ENCODE data around the gene KAZN. TPM values are rescaled to one million over a fixed set of nuclear protein-coding genes. Genes with fewer than 3 reads are reported as not detected.

Gene KAZN
- total RNA-seq, 2 donors from 2014 or later = 0.46 to 0.58 TPM

DNA sequence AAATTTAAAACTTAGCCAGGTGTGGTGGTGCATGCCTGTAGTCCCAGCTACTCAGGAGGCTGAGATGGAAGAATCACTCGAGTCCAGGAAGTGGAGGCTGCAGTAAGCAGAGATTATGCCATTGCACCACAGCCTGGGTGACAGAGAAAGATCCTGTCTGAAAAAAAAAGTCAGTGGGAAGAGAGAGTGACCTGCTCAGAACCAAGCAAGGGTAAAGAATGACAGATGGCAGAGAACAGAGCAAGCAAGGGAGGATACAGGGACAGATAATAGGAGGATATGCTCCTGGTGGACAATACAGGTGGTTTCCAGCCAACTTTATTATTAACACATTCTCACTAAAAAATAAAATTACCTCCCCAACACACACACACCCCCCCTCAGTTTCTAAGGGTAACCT, 550.5 kb downstream of the KAZN start:
- H3K36me3 Mint-ChIP-seq (ENCODE audit: insufficient read depth in 2 of 2) = no peaks in the 10 kb centered on the region
- H3K27me3 Mint-ChIP-seq (ENCODE audit: low read depth) = peaks cover 78% of the 10 kb centered on the region
- H3K9me3 Mint-ChIP-seq = no peaks in the 10 kb centered on the region
- DNase-seq (no peak), ATAC-seq (replicated peaks in 1 of 2) (no peak)
- no peak overlapping the region for H3K27ac Mint-ChIP-seq
- no peak overlapping the region for H3K4me3 Mint-ChIP-seq
- H3K4me1 Mint-ChIP-seq (ENCODE audit: low read depth) = no peaks in the 10 kb centered on the region

DNA sequence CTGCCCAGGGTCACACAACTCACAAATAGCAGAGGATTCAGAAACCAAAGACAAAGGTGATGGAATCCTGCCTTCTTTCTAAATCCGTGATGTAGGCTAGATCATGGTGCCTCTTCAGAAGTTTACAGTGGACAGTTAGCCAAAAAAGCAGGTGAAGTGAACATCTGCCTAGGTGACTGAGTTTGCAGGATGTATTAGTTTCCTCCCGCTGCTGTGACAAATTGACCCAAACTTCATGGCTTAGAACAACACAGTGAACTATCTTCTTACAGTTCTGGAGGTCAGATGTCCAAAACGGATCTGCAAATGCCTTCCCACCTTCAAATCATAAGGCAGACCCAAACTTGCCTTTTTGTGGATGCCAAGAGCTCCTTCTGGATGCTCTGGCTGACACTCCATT, 551.9 kb downstream of the KAZN start:
- Mint-ChIP-seq H3K4me1 (ENCODE audit: low read depth) (peaks cover 3% of the 10 kb centered on the region), H3K27ac (no peak overlapping the region), H3K36me3 (ENCODE audit: insufficient read depth in 2 of 2) (no peaks in the 10 kb centered on the region), H3K4me3 (no peak overlapping the region), H3K9me3 (no peaks in the 10 kb centered on the region), H3K27me3 (ENCODE audit: low read depth) (peaks cover 79% of the 10 kb centered on the region)
- DNase-seq = no peak
- no peak for ATAC-seq (replicated peaks in 1 of 2)

DNA sequence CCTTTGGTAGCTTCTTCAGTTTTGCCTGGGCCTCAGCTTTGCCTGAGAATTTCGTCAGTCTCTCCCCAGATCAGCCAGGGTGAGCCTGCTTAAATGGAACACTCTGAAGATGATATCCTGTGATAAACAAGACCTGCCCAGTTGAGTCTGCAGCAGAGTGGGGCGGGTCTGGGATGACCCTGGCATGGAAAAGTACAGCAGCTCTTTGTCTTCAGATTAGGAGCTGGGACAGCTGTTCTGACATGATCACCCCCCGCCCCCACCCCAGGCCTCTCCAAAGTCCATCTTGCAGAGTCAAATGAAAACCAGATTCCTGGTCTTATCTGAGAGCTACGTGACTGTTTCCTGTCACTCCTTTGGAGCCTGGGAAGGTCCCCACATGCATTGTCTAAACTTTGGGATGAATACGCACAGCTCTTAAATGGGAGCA, 552.9 kb downstream of the KAZN start:
- no peak overlapping the region for H3K4me3 Mint-ChIP-seq
- peaks cover 78% of the 10 kb centered on the region for H3K27me3 Mint-ChIP-seq (ENCODE audit: low read depth)
- no peaks in the 10 kb centered on the region for H3K36me3 Mint-ChIP-seq (ENCODE audit: insufficient read depth in 2 of 2)
- DNase-seq (no peak), ATAC-seq (replicated peaks in 1 of 2) (no peak)
- no peak overlapping the region for H3K27ac Mint-ChIP-seq
- no peaks in the 10 kb centered on the region for H3K9me3 Mint-ChIP-seq
- peaks cover 13% of the 10 kb centered on the region for H3K4me1 Mint-ChIP-seq (ENCODE audit: low read depth)

DNA sequence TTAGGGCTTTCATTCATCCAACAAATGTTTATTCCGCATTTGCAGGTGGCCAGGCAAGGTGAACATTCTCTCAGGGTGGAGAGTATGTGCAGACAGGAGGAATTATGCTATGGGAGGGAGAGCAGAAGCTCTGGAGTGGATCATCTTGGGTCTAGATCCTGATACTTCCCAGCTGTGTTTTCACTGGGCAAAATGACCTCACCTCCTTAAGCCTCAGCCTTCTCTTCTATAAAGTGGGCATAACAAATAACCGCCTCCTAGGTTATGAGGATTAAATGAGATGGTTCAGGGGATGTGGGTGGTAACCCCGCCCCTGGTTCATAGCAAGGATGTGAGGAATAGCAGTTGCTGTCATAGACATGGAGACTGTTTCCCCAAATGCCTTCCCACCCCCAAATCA, 553.4 kb downstream of the KAZN start:
- no peaks in the 10 kb centered on the region for H3K9me3 Mint-ChIP-seq
- H3K4me1 Mint-ChIP-seq (ENCODE audit: low read depth) = peaks cover 15% of the 10 kb centered on the region
- H3K4me3 Mint-ChIP-seq = peak overlapping the region in 1 of 2 donors; percentile 68
- ATAC-seq (replicated peaks in 1 of 2) (no peak), DNase-seq (no peak)
- H3K36me3 Mint-ChIP-seq (ENCODE audit: insufficient read depth in 2 of 2) = no peaks in the 10 kb centered on the region
- H3K27me3 Mint-ChIP-seq (ENCODE audit: low read depth) = peaks cover 74% of the 10 kb centered on the region
- H3K27ac Mint-ChIP-seq = no peak overlapping the region

DNA sequence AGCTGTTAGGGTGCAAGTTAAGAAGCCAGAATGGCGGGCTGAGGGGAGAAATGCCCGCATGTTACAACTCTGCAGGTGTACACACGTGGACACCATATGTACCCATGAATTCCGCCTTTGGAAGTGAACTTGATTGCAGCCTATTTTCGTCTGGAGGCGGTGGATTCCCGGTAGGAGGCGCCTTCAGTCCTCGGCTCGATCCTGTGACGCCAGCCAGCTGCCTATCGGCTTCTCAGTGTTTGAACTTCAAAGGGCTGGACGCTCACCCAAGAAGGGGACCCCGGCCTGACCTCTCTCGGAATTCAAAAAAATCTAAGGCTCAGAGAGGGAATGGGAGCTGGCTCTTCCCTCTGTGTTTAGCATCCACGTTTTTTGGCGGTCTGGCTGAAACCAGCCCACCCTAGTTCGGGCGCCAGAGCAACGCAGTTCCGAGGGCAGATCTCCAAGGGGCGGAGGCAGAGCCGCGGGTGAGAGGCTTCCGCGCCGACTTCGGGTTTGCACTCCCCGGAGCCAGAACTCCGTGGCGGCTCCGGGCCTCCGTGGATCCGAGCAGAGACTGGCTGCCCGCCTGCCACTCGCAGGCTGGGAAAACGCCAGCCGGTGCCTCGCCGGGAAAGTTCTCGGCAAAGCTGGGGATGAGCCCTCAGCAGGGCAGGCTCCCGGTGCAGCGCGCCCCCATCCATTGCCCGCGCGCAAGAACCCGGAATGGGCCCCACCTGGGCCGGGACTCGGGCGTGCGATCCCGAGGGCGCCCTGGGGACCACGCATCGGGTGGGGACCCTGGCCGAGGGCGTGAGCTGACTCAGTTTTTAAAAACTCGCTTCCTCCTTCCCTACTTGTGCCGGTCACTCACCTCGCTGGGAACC, 554.1 kb downstream of the KAZN start:
- H3K4me3 Mint-ChIP-seq = peak overlapping the region; percentile 58 to 68
- ATAC-seq (replicated peaks in 1 of 2) (no peak), DNase-seq (peak in 1 of 2 donors; percentile 9)
- H3K27ac Mint-ChIP-seq = no peak overlapping the region
- H3K9me3 Mint-ChIP-seq = no peaks in the 10 kb centered on the region
- no peaks in the 10 kb centered on the region for H3K36me3 Mint-ChIP-seq (ENCODE audit: insufficient read depth in 2 of 2)
- peaks cover 70% of the 10 kb centered on the region for H3K27me3 Mint-ChIP-seq (ENCODE audit: low read depth)
- peaks cover 15% of the 10 kb centered on the region for H3K4me1 Mint-ChIP-seq (ENCODE audit: low read depth)

DNA sequence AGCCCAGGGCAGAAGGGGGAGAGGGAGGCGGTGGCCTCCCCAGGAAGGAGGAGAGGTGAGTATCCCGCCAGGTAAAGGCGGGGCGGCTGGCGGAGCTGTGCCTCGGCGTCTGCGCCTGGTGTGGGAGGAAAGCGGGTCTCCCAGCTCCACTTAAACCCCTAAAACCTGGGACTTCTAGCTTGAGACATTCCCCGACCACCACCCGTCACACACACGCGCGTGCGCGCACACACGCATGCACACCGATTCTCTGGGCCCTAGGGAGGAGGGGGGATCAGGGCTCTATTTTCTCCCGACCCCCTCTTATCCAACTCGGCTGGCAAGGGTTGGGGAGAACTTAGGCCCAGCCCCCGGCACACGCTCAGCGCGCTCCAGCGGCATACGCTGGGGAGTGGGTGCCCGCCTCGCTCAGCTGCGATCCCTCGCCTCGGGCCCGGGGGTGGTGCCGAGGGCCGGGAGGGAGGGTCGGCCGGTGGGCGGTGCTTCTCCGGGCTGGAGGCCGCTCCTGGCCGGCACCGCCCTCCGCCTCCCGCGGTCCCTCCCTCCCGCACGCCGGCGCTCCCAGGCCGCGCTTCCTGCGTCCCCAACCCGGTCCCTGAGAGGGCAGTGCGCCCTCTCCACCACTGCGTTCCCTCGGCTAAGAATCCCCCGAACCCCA, 554.8 kb downstream of the KAZN start, which contains the start of gene TMEM51:
TSS of gene TMEM51 (plus strand) at position 564 of the 658 bp plus-strand sequence. CDS start 61,341 bp downstream, outside the sequence.
- no peaks in the 10 kb centered on the region for H3K9me3 Mint-ChIP-seq
- DNase-seq = no peak
- H3K4me3 Mint-ChIP-seq = peak within 1 kb of the TSS; percentile 58 to 68

DNA sequence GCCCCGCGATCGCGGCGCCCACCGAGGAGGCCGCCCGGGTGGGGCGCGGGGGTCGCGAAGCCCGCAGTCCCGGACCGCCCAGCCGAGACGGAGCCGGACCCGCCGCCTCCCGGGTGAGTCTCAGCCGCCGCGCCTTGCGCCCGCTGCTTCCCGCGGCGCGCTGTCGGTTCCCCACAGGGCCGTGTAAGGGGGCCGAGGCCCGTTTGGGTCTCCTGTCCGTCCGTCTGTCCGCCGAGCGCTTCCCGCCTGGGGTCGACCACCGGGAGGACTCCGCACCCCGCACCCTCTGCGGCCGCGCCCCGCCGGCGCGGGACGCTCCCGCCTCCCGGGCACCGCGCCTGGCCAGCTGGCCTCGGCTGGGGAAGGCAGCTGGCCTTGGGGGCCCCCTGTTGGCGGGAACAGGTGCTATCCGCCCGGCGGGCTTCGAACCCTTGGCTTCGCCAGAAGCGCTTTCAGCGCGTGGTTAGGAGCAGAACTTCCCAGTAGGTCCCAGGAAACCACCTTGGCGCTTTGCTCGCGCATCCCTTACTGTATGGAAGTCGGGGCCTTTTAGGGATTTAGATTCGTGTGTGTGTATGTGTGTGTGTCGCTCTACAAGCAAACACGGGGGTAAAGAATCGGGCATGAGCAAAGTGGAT, 555.5 kb downstream of the KAZN start:
- DNase-seq (peak; percentile 47 to 57), ATAC-seq (replicated peaks in 1 of 2) (peak; percentile 51 to 61)
- Mint-ChIP-seq H3K27ac (no peak overlapping the region), H3K27me3 (ENCODE audit: low read depth) (peaks cover 62% of the 10 kb centered on the region), H3K4me1 (ENCODE audit: low read depth) (peaks cover 15% of the 10 kb centered on the region), H3K36me3 (ENCODE audit: insufficient read depth in 2 of 2) (no peaks in the 10 kb centered on the region), H3K4me3 (peak overlapping the region; percentile 47 to 63), H3K9me3 (no peaks in the 10 kb centered on the region)

More for the DNA sequence above, 554.8 kb downstream of the KAZN start, which contains the start of gene TMEM51:
- peak; percentile 40 to 42 for ATAC-seq (replicated peaks in 1 of 2)
- Mint-ChIP-seq H3K4me1 (ENCODE audit: low read depth) (peaks cover 15% of the 10 kb centered on the region), H3K27ac (no peak within 1 kb of the TSS), H3K27me3 (ENCODE audit: low read depth) (peaks cover 68% of the 10 kb centered on the region), H3K36me3 (ENCODE audit: insufficient read depth in 2 of 2) (no peaks in the 10 kb centered on the region)

DNA sequence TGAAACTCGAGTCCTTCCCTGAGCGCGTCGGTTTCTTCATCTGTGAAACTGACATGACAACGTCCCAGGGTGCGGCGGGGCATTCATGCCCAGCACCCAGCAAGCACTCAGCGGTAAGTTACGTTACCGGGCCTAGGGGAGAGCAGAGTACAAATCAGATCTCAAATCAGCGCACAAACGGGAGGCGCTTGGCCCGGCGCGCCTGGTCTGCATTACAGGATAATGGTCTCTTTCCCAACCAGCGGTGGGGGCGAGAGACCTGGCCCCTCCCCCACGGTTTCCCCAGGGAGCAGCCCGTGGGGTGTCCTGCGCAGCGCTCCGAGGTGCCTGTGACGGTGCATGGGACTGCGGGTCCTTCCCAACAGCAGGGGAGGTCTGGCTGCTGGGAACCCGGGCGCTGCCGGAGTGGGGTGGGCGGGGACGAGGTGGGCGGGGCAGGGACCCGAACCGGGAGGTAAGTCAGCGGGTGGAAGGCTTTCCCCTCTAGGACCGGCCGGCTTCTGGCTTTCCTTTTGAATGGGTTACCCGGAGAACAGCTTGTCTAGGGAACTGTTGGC, 556.1 kb downstream of the KAZN start:
- Mint-ChIP-seq H3K27ac (no peak overlapping the region), H3K4me3 (peak overlapping the region; percentile 47 to 63), H3K36me3 (ENCODE audit: insufficient read depth in 2 of 2) (no peaks in the 10 kb centered on the region), H3K27me3 (ENCODE audit: low read depth) (peaks cover 57% of the 10 kb centered on the region), H3K4me1 (ENCODE audit: low read depth) (peaks cover 15% of the 10 kb centered on the region), H3K9me3 (no peaks in the 10 kb centered on the region)
- peak in 1 of 2 donors; percentile 12 for ATAC-seq (replicated peaks in 1 of 2)
- DNase-seq = no peak

DNA sequence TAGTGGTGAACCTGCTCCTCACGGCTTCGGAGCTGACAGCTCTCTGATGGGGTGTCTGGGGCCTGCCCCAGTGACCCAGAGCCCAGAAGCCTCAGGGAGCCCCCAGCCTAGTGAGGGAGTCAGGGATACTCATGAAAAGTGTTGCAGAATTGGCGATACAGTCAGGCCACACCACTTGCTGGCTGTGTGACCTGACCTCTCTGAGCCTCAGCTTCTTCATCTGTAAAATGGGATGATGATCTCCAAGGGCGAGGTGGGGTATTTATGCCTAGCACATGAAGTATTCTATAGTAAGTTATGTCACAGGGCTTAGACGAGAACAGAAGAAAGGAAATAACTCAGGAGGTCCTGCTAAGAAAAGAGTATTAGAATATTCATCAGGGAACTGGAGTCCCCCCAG, 556.7 kb downstream of the KAZN start:
- ATAC-seq (replicated peaks in 1 of 2) (no peak), DNase-seq (no peak)
- Mint-ChIP-seq H3K4me1 (ENCODE audit: low read depth) (peaks cover 15% of the 10 kb centered on the region), H3K4me3 (no peak overlapping the region), H3K36me3 (ENCODE audit: insufficient read depth in 2 of 2) (no peaks in the 10 kb centered on the region), H3K27ac (no peak overlapping the region), H3K9me3 (no peaks in the 10 kb centered on the region), H3K27me3 (ENCODE audit: low read depth) (peaks cover 53% of the 10 kb centered on the region)

DNA sequence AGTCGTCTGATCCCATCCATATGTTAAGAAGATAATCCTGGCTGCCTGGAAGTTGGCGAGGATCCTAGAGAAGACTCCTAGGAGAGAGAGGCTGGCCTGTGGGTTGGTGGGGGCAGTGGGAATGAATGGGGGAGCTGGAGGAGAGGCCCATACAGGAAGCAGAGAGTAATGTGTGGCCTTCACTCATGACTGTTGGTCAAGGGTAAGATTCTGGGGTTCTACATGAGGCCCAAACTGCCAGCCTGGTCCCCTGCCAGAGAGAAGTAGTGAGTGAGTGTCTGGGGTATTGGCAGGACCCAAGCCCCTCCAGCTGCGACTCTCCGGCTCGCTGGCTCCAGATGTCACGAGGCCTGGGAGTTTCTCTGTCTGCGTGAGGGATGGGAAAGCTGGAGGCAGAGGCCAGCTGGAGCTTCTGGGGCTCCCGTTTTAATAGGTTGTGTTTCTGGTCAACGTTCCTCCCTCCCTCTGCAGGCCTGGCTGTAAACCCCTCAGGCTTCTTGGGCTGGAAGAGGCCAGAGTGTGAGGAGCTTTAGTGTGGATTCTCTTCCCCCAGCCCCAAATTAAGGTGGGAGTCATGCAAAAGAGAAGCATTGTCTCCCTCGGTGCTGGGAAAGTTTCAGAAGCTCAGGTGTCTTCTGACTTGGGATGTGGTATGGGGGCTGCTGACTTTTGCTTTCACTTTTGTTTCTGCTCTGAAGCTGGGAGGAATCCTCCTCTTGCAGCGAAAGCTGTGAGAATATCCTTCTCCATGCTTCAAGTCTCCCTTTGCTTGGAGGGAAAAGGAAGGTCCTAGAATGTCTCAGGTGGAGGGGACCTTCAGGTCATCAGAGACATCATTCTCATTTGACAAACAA, 557.6 kb downstream of the KAZN start:
- Mint-ChIP-seq H3K4me3 (peak overlapping the region in 1 of 2 donors; percentile 20), H3K27ac (no peak overlapping the region)

DNA sequence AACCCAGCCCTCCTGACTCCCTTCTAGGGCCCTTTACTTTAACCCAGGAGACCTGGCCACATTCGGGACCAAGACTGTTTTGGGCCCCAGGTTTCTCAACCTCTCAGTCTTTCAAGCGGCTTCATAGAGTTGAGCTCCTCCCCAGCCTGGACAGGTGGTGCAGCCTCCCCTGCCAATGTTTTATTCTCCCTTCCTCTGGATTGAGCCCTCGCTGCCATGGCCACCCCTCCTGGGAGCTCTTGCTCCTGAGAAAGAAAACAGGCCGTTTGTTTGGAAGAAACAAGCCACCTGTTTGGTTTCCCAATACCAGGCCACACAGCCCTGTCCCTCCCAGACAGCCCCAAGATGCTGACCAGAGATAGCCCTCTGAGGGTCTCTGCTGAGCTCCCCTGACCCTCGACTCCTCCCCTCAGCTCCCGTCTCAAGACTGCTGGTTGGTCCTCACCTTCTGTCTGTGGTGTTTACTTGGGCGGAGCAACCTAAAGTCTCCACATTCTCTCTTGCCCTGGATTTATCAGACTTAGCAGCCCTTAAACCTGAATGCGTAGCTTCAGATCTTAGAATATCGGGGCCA, 558.4 kb downstream of the KAZN start:
- Mint-ChIP-seq H3K4me3 (peak overlapping the region in 1 of 2 donors; percentile 32), H3K4me1 (ENCODE audit: low read depth) (peaks cover 15% of the 10 kb centered on the region), H3K27ac (no peak overlapping the region), H3K27me3 (ENCODE audit: low read depth) (peaks cover 37% of the 10 kb centered on the region), H3K36me3 (ENCODE audit: insufficient read depth in 2 of 2) (no peaks in the 10 kb centered on the region), H3K9me3 (no peaks in the 10 kb centered on the region)
- DNase-seq = no peak
- ATAC-seq (replicated peaks in 1 of 2) = no peak

More for the DNA sequence above, 557.6 kb downstream of the KAZN start:
- Mint-ChIP-seq H3K9me3 (no peaks in the 10 kb centered on the region), H3K4me1 (ENCODE audit: low read depth) (peaks cover 15% of the 10 kb centered on the region), H3K27me3 (ENCODE audit: low read depth) (peaks cover 45% of the 10 kb centered on the region), H3K36me3 (ENCODE audit: insufficient read depth in 2 of 2) (no peaks in the 10 kb centered on the region)
- ATAC-seq (replicated peaks in 1 of 2) (peak in 1 of 2 donors; percentile 40), DNase-seq (no peak)

Data from activated T-cell treated with anti-CD3 and anti-CD28 coated beads, Interleukin-2, amount 50 U/mL, for 72 hours (primary cell).